Right lobe of liver (tissue), 4 donors: ENCODE measurements around the gene SLFN5.

Experiments used
- POLR2A ChIP-seq: fragments of 450-650 bp; IDR thresholded peaks from one replicate; pipeline ENCODE4 v1.6.1; 2017; ENCODE audit warnings: antibody characterized with exemption, mild to moderate bottlenecking
- TF ChIP-seq, protein P1 (sequence below), 4 donors: fragments of 200-600 bp in 3 of 4; fragments of 450-650 bp in 1 of 4; IDR thresholded peaks; one replicate each; pipeline versions ENCODE4 v1.5.1 to v1.8.0; 2016 to 2022; ENCODE audit warnings: antibody characterized with exemption in 4 of 4, mild to moderate bottlenecking in 2 of 4
- donor health status: DM: no; HTN: no; CAD: no.
- donor health status: DM: no; HTN: no; CAD: no.
- donor health status: DM: no; HTN: yes; CAD: no.

DNA sequence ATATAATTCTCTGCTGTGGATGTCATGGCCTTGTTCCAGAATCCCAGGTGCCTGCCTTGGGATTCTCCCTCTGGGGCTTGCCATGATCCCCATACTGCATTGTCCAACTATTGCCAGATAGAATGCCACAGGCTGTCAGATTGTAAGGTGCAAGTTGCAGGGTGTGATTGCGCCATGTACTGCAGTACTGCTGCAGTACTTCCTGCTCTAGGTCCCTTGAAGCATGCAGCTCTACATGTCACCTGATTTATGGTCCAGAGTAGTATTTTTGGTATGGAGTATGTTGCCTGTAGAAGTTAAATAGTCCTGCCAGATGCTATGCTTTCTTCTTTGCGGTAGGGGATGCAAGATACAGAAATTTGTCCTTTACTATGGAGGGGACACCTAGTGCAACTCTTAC is 7.0 kb upstream of the SLFN5 start:
- TF ChIP-seq, protein P1, sequence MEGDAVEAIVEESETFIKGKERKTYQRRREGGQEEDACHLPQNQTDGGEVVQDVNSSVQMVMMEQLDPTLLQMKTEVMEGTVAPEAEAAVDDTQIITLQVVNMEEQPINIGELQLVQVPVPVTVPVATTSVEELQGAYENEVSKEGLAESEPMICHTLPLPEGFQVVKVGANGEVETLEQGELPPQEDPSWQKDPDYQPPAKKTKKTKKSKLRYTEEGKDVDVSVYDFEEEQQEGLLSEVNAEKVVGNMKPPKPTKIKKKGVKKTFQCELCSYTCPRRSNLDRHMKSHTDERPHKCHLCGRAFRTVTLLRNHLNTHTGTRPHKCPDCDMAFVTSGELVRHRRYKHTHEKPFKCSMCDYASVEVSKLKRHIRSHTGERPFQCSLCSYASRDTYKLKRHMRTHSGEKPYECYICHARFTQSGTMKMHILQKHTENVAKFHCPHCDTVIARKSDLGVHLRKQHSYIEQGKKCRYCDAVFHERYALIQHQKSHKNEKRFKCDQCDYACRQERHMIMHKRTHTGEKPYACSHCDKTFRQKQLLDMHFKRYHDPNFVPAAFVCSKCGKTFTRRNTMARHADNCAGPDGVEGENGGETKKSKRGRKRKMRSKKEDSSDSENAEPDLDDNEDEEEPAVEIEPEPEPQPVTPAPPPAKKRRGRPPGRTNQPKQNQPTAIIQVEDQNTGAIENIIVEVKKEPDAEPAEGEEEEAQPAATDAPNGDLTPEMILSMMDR (IDR thresholded peaks at IDR 0.05) = no peak
- TF ChIP-seq POLR2A = no peak
